A673 (cell line): ENCODE results near the gene PAX4. TPM values are rescaled to one million over a fixed set of nuclear protein-coding genes. Genes with fewer than 3 reads are reported as not detected.

Experiments used
- BruUV-seq: library from RNA; stranded (reverse); fragments of 400-500 nt; replicated peaks from 2 replicates; lab custom pipeline; 2021; lab: Mats Ljungman, UMichigan
- CTCF ChIA-PET: fragments of 300-600 bp; sonication (Branson Sonifier 250); formaldehyde crosslinking; loops from one replicate; lab custom pipeline; 2022; ENCODE audit warnings: antibody characterized with exemption; lab: Charles Lee
- POLR2A ChIA-PET: fragments of 300-600 bp; sonication (Branson Sonifier 250); formaldehyde crosslinking; loops from one replicate; lab custom pipeline; 2022; ENCODE audit warnings: antibody characterized with exemption; ENCODE audit not compliant: low non-redundant PET; lab: Charles Lee
- DNase-seq: peaks from one replicate; pipeline ENCODE4 v3.0.0-alpha.2; 2015; ENCODE audit warnings: low spot score
- H3K27ac ChIP-seq: fragments of 200-600 bp; sonication (generic); 2 replicates; pipeline ENCODE4 v1.5.1; 2016; ENCODE audit warnings: mixed run types, low read depth, mild to moderate bottlenecking, mixed read lengths, antibody characterized with exemption, low read length; ENCODE audit not compliant: poor library complexity, severe bottlenecking
- H3K27me3 ChIP-seq: fragments of 200-600 bp; sonication (generic); replicated peaks from 2 replicates; pipeline ENCODE4 v1.6.1; 2017; ENCODE audit warnings: mixed run types, low read depth, mild to moderate bottlenecking, mixed read lengths, antibody characterized with exemption, low read length; ENCODE audit not compliant: insufficient read depth, poor library complexity
- H3K36me3 ChIP-seq: fragments of 200-600 bp; sonication (generic); 2 replicates; pipeline ENCODE4 v1.6.1; 2016; ENCODE audit warnings: mixed run types, mild to moderate bottlenecking, mixed read lengths, antibody characterized with exemption, low read length; ENCODE audit not compliant: insufficient read depth, poor library complexity, severe bottlenecking
- H3K4me1 ChIP-seq: fragments of 200-600 bp; sonication (generic); 2 replicates; pipeline ENCODE4 v1.6.1; 2017; ENCODE audit warnings: mixed run types, mild to moderate bottlenecking, mixed read lengths, antibody characterized with exemption, low read length; ENCODE audit not compliant: insufficient read depth, poor library complexity, severe bottlenecking
- H3K4me3 ChIP-seq: fragments of 200-600 bp; sonication (generic); 2 replicates; pipeline ENCODE4 v1.5.1; 2016; ENCODE audit warnings: low read depth, mixed run types, mild to moderate bottlenecking, mixed read lengths, low read length; ENCODE audit not compliant: poor library complexity, severe bottlenecking
- H3K9me3 ChIP-seq: fragments of 200-600 bp; sonication (generic); 2 replicates; pipeline ENCODE4 v1.6.1; 2016; ENCODE audit warnings: mixed run types, low read depth, mild to moderate bottlenecking, mixed read lengths, antibody characterized with exemption, low read length; ENCODE audit not compliant: poor library complexity, severe bottlenecking
- EZH2 ChIP-seq: fragments of 200-600 bp; sonication (generic); IDR thresholded peaks from 2 replicates; pipeline ENCODE4 v1.6.1; 2017; ENCODE audit warnings: borderline replicate concordance, low read depth, mild to moderate bottlenecking, mixed read lengths, antibody characterized with exemption, low read length; ENCODE audit not compliant: poor library complexity, severe bottlenecking
- intact Hi-C: fragments of 100-400 bp; cut with micrococcal nuclease; formaldehyde crosslinking; loops from one replicate; pipeline ENCODE4 v1.10.0; 2022; ENCODE audit not compliant: unreplicated experiment
- total RNA-seq: library from RNA; stranded (reverse); gene quantifications from 2 replicates; pipeline ENCODE4 v1.2.3, GENCODE V29; 2021
- TF ChIP-seq, protein P1 (sequence below): fragments of 300-800, 200-600 bp; sonication (generic); conservative IDR thresholded peaks from 2 replicates; pipeline ENCODE4 v1.5.1; 2017; ENCODE audit warnings: low read depth, mild to moderate bottlenecking, antibody characterized with exemption, low read length, moderate library complexity, mixed read lengths

The PAX4 gene
- total RNA-seq, 1 experiment from 2014 or later = not detected

DNA sequence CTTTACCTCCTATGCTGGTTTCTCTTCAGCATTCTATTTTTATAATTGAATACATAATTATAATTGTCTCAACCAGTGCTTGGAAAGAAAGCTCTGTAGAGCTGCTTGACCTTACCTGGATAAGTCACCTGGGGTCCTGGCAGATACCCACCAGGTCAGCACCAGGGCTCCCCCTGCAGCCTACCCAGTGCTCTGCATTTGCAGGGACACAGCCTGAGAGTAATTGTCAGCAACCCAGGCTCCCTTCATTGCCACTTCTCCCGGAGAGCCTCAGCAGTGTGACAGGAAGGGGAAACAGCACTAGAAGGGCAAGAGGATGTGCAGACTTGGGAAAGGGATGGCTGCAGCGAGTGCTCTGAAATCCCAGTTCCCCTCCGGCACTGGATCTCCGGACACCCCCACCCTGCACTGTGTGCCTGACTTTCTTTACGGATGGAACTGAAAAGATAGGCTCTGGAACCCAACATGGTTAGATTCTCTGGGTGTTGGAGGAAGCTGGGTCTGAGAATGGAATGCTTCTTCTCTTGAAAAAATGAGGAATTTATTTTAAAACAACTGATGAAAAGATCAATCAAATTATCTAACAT lies 11.4 kb upstream of the PAX4 start:
- Histone ChIP-seq H3K4me3 (no peak overlapping the region), H3K36me3 (no peaks in the 10 kb centered on the region), H3K9me3 (no peaks in the 10 kb centered on the region), H3K27ac (no peak overlapping the region), H3K4me1 (no peaks in the 10 kb centered on the region), H3K27me3 (peaks cover 10% of the 10 kb centered on the region)
- TF ChIP-seq EZH2 = no peak
- TF ChIP-seq, protein P1, sequence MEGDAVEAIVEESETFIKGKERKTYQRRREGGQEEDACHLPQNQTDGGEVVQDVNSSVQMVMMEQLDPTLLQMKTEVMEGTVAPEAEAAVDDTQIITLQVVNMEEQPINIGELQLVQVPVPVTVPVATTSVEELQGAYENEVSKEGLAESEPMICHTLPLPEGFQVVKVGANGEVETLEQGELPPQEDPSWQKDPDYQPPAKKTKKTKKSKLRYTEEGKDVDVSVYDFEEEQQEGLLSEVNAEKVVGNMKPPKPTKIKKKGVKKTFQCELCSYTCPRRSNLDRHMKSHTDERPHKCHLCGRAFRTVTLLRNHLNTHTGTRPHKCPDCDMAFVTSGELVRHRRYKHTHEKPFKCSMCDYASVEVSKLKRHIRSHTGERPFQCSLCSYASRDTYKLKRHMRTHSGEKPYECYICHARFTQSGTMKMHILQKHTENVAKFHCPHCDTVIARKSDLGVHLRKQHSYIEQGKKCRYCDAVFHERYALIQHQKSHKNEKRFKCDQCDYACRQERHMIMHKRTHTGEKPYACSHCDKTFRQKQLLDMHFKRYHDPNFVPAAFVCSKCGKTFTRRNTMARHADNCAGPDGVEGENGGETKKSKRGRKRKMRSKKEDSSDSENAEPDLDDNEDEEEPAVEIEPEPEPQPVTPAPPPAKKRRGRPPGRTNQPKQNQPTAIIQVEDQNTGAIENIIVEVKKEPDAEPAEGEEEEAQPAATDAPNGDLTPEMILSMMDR = peak; percentile 68
- intact Hi-C loops = no loop called here
- BruUV-seq = no TSS peak
- ChIA-PET POLR2A (no interaction called here), CTCF (no interaction called here)
- no peak for DNase-seq

DNA sequence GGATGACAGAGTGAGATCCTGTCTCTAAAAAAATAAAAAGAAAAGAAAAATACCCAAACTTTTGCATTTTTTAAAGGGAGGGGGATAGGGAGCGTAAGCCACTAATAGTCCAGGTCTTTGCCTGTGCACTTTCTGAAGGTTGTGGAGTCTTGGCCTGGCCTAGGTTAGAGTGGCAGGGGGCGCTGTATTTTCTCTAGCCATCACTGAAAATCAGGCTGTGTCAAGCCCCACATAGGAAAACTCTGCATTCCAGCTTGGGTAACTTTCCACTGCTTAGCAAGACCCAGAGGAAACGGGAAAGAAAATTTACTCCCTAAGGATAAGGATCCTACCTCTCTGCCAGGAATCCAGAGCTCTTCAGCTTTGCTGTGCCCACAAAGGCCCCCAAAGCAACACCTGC lies 10.5 kb upstream of the PAX4 start:
- BruUV-seq = no TSS peak
- peaks cover 16% of the 10 kb centered on the region for H3K27me3 ChIP-seq
- ChIA-PET POLR2A (no interaction called here), CTCF (no interaction called here)
- H3K4me3 ChIP-seq = no peak overlapping the region
- no peaks in the 10 kb centered on the region for H3K9me3 ChIP-seq
- no peaks in the 10 kb centered on the region for H3K36me3 ChIP-seq
- no peak for DNase-seq
- no peaks in the 10 kb centered on the region for H3K4me1 ChIP-seq
- intact Hi-C loops = no loop called here
- no peak for TF ChIP-seq EZH2
- TF ChIP-seq, protein P1 = peak; percentile 27; the same call in 1 of the 2 replicates
- no peak overlapping the region for H3K27ac ChIP-seq

DNA sequence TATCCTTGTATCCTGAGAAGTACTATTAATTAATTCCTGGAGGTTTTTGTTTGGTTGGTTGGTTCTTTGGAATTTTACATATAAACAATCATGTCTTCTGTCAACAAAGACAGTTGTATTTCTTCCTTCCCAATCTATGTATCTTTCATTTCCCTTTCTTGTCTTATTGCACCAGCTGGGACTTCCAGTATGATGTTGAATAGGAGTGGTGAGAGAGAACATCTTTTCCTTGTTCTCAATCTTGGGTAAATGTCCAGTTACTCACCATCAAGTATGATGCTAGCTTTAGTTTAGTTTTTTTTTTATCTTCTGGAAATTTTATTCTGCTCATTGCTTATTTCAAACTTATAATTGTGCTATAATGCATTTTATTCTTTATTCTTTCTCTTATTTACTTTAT lies 7.4 kb upstream of the PAX4 start:
- intact Hi-C loops = no loop called here
- Histone ChIP-seq H3K27ac (no peak overlapping the region), H3K4me1 (no peaks in the 10 kb centered on the region), H3K9me3 (no peaks in the 10 kb centered on the region), H3K36me3 (no peaks in the 10 kb centered on the region), H3K4me3 (no peak overlapping the region), H3K27me3 (peaks cover 47% of the 10 kb centered on the region)
- CTCF ChIA-PET = no interaction called here
- no peak for TF ChIP-seq EZH2
- TF ChIP-seq, protein P1 = no peak
- POLR2A ChIA-PET = no interaction called here
- BruUV-seq = no TSS peak
- DNase-seq = no peak
